Activated CD4-positive, alpha-beta T cell treated with anti-CD3 and anti-CD28 coated beads, Interleukin-2, amount 50 U/mL, for 1 hour (primary cell): ENCODE measurements around the gene EMX1.

ENCODE experiments used
- DNase-seq: peaks from one replicate; pipeline ENCODE4 v3.0.0-alpha.2; 2020

Gene EMX1

DNA sequence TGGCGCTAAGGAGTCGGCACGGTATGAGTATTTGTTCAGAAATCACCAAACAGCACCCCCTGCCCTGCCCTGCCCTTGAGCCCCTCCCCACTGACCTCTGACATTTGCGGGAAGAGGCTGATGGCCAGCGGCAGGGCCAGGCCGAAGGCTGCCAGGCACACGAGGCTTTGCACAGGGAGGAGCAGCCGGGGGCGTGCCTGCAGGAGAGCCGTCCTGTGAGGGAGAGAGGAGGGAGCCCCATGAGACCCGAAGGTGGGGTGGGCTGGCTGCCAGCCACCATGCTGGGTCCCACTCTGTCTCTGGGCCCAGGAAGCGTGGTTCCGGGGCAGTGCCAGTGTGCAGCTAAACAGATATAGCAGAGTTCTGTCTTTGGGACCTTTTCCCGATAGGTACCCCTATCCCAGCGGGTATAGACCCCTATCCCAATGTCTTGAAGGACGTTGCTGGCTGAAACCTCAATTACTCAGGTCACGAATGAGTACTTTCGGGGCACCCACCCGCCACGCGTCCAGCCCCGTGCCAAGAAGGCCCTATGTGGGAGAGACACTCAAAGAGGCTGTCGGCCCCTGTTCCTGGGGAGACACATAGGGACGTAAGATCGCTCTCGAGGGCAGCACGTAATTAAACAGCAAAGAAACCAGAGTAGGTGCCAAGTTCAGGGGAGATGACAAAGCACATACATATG is 43.9 kb downstream of the EMX1 start:
- no peak for DNase-seq

DNA sequence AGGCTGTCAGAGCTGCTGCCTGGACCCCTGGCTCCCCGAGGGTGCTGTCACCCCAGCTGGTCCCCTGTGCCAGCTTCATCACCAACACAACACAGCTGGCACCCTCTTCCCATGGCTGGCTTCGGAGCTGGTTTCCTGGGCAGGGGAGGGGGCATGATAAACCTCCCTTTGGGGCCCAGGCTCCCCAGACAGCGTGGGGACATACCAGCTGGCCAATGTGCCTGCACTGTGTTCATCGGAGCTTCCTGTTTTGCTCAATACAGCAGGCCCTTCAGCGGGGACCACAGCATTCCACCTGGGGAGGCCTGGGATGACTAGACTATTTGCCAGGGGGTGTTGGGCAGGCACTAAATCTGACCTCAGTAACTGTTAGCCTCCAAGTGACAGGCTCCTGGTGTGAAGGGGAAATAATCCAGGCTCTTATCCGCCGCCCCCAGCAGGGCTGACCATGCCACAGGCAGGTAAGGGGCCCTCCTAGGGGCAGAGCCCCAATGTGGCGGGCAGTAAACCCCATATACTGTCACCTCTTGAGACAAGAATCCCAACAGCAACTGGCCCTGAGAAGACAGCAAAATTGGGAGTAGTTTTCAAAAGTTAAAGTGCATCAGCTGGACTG is 44.6 kb downstream of the EMX1 start:
- DNase-seq: no peak

DNA sequence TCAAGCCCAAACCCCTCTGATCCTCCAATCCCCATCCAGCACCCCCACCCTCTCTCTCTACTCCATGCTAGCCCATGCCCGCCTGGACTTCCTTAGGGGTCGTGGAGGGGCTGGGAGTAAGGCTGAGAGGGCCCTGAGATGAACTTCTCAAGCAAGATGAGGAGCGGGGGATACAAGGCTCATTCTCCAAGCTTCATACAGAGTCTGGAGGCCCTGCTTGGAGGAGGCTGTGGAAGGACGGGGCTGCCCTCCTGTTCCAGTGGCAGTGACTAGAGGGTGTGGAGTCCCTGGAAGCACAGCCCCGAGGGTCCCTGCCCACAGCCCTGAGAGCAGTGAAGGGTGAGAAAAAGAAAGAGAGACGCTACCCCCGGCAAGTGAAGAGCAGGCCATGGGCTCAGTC is 45.6 kb downstream of the EMX1 start:
- DNase-seq: no peak

DNA sequence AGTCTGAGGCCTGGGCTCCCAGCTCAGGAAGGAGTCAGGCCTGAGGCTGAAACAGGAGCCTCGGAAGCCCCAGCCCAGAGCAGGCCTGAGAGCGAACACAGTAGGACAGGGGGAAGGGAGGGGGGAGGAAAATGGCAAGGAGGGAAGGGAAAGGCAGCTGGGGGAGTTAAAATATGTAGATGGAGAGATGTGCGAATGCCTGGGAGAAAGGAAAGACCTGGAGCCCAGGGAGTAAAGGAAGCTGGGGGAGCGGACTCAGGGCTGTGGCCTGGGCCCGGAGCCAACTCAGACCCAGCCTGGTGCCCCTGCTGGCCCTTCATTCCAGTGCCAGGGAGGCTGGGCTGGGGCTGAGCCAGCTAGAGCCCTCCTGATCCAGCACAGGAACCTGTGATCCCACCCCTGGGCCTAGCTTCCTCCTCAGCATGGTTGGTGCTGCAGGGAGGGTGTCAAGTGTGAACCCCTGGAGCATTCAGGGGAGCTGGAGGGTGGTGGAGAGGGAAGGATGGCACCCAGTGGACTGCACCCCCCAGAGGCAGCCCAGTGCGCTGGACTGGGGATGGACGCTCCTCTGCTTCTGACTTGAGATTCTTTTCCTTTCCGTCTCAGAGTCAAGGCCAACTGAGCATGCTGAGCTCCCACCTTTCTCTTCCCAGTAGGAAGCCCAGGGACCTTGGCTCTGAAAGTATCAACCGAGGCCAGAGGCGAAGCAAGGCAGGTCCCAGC is 46.3 kb downstream of the EMX1 start:
- DNase-seq: no peak

DNA sequence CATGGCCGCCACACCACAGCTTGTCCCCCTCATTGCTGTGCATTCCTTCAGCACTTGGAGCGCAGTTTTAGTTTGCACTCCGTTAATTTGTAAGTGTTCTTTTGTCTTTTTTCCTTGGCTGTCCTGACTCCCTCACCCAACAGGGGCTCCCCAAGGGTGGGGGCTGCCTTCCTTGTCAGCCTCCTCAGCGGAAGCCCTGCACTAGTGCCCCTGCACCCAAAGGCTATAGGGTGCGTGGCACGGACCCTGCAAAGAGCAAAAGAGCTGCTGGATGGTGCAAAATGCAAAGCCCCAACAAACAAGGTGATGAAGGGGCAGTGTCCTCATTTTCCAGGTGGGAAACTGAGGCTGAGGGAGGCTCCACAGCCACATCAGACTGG is 46.8 kb downstream of the EMX1 start:
- DNase-seq: no peak

DNA sequence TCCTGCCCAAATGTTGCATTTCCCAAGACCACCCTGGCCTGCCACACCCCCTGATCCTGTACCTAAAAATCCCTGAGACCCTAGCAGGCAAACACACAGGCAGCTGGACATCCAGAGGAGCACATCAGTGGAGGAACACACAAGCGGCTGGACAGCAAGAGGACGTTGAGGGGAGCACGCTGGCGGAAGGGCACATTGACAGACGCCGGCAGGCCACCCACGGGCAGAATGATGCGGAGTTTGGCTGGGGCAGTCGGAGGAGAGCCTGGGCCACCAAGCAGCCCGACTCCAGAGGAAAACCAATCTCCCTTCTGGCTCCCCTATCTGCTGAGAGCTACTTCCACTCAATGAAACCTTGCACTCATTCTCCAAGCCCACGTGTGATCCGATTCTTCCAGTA is 47.7 kb downstream of the EMX1 start:
- no peak for DNase-seq

DNA sequence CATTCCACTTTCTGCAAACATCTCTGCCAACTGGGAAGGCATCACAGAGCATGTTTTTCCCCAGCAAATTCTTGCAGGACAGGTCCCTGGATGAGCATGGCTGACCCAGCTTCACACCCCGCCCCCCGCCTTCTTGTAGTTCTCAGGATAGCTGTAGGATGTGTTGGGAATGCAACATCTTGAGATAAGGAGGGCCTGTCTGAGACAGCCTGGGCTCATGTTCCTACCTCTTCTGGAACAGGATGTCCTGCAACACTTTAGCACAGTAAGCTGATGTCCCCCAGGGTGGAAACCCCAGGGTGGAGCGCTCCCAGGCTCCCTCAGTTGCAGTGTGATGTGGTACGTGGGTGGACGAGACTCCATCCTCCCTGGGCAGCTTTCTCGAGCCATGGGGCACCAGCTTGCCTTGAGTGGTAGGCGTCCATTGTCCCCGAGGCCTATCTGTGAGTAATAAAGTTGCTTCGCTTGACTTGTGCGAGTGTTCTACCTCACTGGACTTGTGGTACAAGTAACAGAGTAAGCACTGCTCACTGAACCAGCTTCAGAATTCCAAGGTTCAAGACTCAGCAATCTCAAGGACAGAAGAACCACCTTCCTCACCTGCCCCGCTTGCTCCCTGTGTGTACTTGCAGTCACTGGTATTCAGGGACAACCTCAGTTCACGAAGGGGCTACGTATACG is 48.6 kb downstream of the EMX1 start:
- no peak for DNase-seq

DNA sequence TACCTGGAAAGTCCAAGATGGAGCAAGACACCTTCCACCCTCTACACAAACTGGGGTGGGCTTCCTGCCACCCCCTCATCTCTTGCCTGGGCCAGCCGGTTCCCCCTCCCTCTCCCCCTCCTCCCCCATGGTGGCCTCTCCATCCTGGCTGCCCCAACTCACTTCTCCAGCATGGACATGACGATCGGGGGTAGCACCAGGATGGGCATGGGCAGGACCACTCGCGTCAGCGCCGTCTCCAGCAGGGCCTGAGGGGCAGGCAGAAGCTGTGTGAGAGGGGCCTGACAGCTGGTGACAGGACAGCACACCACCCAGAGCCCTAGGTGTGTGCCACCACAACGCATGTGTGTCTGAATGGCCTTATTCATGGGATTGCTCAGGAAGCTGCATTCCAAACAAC is 51.0 kb downstream of the EMX1 start:
- DNase-seq: no peak

DNA sequence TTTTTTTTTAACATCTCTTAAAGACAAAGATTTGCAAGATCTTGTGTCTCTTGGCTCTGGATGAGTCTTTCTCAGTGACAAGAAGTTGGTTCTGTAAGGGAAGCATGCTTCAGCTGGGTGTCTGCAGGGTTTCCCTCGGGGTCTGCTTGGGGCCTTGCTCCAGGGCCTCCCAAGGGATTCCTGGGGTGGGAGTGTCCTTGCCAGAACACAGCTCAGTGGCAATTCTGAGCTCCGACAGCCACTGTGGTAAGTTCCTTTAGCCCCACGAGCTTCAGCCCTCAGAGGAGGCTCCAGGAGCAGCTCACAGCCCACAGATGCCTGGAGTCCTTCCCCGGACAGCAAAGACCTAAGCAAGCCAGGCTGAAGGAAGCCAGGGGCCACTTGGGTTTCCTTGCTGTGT is 52.4 kb downstream of the EMX1 start:
- no peak for DNase-seq

DNA sequence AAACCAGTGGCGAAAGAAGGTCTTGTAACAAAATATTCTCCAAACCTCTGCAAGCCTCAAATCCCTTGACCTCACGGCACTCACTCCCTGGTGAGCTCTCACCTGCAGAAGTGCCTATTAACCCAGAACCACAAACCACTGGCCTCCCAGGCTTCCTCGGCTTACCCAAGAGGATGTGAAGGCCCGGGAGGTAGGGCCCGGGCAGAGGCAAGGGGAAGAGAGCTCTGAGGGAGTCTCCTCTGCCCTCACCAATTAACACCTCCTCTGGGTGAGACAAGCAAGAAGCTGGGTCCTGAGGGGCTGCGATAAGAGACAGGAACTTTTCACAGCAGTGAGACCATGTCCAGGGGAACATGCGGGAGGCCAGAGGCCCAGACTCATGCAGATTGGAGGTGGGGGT is 53.7 kb downstream of the EMX1 start:
- DNase-seq: no peak

DNA sequence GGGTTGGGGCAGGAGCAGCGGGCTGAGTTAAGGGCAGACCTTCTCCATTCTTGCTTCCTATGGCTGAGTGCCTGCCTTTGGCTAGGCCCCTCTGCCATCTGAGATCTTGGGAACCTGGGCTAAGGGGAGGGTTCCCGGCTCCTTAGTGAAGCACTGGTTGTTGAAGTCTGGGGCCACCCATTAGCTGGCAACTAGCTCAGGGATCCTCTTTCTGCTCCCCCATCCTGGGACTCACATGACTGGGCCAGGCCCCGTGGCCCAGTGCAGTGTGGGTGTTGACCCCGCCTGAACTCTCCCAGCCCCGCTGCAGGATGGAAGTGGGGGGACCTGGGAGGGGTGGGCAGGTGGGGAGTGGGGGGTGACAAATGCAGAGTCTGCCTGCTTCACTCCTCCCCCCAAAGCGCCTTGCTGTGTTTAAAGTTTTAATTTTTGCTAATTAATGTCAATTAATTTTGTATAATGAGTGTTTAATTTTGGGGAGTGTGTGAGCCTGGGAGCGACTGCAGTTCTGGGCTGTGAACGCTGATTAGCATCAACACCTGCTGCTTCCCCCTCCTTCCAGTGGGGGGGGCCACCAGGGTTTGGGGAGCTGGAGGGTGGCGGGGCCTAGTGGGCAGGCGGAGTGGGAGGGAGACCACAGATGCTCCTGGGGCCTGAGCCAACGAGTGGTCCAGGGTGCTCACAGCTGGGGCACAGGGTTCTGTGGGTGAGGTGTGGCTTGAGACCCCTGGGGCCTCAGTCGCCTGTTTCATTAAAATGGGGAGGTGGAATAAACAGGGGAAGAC is 55.2 kb downstream of the EMX1 start:
- no peak for DNase-seq

DNA sequence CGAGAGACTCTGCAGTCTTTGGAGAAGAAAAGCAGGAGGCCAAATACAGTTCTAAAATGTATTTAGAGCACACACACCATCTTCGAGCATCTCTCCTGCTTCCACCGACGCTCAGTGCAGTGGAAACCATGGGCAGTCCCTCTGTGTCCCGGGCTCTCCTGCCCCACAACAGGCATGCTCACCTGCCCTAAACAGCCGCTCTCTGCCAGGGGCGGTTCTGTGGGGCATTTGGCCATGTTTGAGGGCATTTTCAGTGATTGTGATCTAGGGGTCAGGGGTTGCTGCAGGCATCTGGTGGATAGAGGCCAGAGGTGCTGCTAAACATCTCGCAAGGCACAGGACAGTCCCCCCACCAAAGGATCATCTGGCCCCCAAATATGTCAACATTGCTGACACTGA is 55.8 kb downstream of the EMX1 start:
- DNase-seq: no peak

DNA sequence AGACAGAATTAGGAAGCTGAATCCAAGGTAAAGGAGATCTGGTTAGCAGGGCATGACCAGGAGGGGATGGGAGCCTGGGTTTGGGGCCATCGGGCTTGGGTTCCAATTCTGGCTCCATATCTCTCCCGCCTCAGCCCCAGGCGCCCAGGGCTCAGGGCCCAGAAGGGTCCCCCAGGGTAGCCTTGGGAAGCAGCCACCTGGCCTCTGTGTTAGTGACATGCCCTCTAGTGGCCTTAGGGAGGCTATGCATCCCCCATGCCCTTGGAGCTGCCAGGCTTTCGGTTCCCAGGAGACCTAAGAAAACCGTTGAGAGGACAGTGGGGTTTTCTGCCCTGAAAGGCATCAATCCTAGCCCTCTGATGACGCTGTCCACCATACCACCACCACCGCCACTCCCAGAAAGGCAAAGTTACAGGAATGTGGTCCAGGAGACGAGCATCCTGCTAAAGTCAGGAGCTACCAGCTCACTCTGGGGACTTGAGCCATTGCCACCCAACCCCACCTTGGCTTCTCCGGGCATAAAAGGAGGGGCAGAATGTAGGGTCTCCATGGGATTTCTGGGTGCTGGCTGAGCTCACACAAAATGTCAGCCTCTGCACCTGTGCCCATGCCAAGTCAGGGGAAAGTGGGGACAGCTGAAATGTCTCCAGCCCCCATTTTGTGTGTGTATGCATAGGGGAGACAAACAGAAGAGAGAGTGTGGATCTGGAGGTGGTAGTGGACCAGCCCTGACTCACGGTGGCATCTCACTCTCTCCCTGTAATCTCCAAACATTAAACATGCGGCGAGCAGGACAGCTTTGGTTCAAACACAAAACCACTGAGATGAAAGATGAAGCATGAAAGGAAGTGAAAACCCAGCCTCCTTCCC is 56.5 kb downstream of the EMX1 start:
- peak; percentile 16 for DNase-seq

DNA sequence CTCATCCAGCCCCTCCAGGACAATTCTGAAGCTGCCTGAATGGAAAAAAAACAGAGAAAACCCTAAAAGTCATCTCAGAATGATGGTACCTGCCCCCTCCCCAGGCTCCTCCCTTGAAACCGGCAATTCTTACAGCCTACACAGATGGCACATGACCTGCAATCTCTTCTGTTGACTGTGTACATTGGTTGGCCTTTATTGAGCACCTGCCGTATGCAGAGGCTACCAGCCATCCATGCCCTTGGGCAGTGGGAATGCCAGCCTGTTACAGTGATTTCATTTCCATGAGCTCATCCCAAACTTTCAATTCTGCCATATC is 57.1 kb downstream of the EMX1 start:
- DNase-seq: no peak

DNA sequence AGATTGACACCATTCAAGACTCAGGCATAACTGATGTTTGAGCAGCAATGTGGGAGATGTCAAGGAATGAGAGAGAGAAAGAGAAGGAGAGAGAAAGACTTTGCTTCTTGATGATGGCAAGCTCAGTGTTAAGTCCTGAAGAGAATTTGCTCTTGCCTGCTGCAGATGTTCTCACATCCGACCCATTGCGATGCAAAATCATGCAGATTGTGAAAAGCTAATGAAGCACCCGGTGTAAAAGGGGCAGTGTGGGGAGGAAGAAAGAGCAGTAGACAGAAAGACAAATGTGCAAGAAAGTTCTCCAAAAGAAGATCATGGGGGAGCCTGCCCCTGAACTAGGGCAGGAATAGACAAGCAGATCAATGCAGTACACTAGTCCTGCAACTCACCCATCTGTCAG is 57.7 kb downstream of the EMX1 start:
- no peak for DNase-seq

DNA sequence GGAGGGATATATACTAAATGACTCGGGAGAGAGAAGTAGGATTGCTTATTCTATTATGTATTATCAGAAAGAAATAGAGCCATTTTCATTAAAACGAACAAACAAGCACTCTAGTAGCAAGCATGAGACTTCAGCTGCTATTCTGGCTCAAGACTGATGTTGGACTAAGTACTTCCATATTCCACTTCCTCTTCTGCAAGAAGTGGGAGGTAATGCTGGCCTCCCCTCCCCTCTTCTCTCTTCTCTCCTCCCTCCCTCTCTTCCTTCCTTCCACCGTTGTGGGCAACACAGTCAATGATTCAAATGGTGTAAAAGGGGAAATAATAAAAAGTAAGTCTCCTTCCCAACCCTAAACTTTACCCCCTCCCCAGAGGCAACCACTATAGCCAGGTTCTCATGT is 62.6 kb downstream of the EMX1 start:
- no peak for DNase-seq

DNA sequence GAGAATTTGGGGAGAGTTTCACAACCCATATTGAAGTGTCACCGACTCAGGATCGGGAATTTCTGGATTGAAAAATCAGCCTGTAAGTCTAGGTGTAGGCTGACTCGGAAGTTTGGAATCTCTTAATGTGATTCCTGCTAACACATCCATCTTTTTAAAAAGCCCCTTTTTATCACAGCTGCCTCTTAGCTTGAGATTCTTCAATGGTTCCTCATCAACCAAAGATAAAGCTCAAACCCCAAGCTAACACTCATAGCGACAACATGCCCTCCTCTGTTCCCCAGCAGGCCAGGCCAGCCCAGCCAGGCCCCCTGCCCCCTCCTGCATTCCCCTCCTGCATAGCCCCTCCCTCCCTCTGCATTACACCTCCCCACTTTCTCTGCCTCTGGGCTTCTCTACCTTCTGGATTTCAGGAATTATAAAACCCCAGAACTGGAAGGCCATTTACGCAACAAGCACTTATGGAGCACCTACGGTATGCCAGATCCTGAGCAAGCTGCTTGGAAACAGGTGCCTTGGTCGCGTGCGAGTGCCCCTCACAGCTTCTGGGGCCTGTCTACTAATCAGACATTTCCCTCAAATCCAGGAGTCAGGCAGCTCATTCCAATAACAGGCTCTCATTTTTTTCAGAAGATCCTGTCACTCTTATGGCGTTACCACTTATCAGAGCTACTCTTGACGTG is 63.4 kb downstream of the EMX1 start:
- DNase-seq: no peak

DNA sequence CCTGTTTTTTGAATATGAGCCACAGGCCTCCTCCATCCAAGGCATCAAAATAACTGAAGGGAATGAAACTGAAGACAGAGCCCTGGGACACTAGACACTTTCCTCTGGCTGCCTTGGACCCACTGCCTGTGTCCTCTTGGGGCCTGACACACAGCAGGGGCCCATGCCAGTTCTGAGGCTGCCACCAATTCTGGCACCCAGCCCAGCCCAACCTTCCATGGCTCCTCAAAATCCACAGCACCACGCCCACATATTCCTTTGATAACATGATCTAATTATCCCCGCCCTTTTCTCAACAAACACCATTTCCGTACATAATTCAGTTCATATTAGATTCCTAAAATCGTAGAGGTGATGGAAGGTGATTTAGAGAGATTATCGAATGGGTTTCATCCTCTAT is 64.2 kb downstream of the EMX1 start:
- no peak for DNase-seq

DNA sequence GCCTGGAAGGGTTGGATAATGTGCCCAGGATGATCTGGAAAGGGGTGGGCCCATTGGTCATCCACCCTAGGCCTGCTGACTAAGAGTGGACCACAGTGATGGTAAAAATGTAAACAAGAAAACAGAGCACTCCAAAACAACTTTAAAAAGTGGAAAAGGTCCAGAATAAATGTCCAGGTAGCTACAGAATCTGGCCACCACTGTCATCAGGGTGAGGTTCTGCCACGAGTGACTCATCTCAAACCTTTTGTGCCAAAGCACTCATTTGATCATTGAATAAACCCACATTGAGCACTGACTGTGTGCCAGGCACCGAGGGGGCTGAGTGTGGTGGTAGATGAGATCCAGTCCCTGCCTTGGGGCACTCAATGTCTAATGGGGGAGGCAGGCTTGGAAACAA is 64.9 kb downstream of the EMX1 start:
- DNase-seq: no peak

DNA sequence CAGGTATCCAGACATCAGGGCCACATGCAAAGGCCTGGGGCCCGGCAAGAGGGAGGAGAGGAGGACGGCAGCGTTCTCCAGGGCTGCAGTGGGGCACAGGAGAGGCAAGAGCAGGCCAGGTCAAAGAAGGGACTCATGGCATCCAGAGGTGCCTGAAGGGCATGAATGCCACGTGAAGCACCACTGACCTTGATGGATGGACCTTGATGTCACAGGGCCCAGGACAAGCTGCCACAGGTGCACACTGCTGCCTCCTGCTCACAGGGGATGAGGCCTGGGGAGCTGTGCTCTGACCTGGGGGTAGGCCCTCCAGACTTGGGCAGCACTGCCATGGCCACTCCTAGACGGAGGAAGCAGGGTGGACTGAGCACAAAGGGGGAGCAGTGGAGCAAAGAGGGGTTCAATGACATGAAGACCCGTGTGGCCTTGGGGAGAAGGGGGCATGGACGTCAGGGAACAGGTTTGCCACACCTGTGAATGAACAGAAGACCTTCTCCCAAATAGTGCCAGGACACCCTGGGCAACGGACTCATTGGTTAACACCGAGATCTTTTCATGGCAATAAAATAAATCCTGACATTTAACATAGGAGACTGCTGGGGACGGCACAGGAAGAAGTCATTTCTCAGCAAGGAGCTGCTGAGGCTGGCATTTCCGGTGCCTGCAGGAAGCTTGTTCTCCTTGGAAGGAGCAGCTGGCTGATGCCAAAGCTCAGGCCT is 65.6 kb downstream of the EMX1 start:
- no peak for DNase-seq
